Measurements from ENCODE around the gene ZMAT5.

ZMAT5 gene

DNA sequence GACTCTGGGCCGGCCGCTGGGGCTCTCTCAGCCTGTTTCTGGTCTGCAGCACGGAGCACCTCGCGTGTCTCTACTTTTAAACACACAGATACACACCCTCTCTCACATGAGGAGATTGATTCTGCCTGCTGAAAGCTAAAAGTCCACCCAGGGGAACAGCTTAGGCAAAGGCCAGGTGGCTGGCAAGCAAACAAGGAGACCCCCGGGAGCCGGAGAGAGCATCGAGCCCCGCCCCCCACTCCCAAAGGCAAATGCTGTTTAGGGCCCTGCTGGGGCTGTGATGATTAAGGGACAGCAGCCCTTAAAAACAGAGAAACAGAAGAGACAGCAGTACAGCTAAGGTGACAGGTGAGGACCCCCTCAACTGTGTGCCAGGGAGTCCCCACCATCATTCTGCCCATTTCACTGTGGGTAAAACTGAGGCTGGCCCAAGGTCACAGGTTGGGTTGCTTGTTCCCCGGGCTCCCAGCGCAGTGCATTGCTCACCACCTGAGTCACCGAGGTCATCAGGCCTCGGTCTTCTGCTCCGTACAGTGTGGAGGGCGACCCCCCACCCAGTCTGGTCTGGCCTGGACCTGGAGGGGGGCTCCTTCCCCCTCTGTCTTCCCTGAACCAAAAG is 40.2 kb downstream of the ZMAT5 start:
- no peak for DNase-seq

DNA sequence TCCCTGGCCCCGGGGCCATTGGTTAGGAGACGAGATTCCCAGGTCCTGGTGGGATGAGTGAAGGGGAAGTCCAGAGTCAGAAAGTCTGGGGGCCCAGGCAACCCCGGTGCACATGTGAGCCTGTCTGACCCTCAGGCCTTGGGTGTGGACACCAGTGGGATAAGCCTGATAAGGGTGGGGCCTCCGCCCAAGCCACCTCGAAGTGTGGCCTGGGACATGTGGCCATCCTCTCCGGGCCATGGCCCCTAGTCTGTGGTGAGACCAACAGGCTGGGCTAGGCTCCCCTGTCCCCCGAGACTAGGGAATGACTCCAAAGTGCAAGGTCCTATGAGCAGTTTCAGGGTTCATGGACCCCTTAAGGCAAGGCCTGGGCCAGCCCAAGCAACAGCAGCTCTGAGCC is 40.7 kb downstream of the ZMAT5 start:
- DNase-seq, result no peak

DNA sequence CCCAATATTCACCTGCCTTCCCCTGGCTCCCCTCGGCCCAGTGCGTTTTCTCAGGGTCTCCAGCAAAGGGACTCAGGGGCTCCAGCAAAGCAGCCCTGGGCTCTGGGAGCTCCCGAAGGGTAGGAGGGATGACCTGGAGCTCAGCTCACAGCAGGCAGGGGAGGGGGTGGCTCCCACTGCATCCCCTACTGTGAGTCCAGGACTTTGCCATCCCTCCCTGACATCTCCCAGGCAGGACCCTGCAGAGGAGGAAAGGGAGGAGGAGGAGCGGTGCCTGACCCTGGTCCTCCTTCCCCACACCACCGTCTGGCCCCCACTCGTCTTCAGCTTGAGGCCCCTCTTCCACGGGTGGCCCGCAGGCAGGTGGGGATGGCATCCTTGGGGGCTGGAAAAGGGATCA is 42.0 kb downstream of the ZMAT5 start:
- DNase-seq, result no peak

DNA sequence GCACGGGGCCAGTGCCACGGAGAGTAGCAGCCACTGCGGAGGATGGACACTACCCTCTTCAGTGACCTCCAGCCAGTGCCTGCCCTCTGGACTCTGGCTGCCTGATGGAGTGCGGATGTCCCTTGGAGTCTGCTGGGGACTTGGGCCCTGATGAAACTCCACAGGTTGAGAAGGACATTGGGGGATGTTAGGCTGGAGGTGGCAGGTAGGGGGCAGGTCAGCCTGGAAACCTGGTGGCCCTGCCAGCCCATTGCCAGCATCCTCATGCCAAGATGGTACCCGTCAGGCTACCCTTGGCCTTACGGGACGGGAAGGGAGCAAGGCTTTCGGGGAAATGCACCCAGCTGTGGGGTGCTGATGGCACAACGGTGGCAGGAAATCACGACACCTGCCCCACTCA is 43.0 kb downstream of the ZMAT5 start:
- DNase-seq, result no peak

DNA sequence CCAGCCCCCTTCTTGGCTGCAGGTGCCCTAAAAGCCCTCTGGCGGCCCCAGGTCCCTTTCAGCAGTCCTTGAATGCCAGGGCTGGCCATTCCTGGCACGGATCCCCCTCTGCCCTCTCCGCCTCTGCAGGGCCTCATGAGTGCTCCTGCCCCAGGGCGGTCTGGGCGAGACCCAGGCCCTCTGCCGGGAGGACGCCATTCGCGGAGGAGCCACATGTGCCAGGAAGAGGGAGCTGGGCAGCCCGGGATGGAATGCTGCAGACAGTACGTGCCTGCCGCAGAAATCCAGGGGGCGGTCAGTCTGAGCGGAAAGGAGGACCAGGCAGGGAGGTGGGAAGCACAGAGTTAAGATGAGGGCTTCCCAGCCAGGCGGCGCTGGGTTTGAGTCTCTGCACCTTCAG is 44.2 kb downstream of the ZMAT5 start:
- no peak for DNase-seq

DNA sequence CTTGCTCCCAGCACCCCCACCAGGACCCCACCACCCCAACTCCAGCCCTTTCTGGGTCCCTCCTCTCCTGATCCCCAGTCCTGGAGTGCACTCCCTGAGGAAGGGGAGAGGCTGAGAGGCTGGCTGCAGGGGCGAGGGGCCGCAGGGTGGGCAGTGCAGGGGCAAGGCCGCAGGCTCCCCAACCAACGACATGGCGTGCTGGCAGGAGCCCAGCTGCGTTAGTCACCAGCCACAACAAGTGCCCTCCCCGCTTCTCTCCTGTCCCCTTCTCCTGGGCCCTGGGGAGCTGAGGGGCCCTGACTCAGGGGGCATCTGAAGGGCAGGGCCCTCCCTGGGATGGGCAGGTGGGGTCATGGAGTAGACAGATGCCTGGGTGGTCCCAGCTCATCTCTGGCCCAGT is 44.7 kb downstream of the ZMAT5 start:
- no peak for DNase-seq

DNA sequence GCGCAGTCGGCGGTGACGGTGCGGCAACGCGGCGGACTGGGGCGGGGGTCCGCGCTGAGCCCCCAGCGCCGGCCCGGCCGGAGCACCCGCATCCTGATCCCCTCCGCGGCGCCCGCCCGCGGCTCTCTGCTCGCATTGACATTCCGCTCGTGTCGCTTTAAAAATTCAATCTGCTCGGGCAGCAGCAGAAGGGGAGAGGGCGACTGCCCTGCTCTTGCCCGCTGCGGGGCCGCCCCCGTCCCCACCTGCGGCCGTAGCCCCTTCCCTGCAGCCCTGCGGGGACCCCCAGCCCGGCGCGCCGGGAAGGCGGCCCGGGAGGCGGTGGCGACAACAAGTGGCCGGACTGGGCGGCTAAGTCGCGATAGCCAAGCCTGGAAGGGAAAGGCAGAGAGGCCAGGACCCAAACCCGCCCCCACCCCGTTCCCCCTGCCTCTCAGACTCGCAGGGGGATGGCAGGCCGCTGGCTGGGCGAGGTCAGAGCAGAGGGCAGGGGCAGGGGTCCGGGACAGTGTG is 45.9 kb downstream of the ZMAT5 start:
- DNase-seq, result no peak

DNA sequence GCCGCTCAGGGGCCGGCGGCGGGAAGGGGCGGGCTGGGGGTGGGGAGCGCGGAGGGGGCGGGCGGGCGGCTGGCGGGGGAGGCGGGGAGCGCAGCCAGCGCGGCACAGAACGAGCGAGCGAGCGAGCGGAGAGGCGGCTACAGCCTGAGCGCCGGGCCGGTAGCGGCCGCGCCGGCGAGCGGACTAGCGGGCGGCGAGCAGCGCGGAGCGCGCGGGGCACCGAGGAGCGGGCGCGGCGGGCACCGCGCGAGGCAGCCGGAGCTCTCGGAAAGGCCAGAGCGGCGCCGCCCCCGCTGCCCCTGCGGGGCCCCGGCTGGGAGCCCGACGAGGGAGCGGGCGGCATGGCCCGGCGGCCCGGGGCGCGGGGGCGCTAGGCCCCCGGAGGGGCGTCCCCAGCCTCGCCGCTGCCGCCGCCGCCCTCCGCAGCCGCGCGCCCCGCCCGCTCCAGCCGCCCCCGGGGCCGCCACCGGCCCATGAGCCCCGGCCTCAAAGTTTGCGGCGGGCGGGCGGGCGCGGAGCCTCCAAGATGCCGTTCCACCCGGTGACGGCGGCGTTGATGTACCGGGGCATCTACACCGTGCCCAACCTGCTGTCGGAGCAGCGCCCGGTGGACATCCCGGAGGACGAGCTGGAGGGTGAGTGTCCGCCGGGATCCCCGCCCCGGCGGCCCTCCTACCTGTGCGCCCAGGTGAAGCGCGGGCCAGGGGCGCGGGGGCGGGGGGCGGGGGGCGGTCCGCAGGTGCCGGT is 46.7 kb downstream of the ZMAT5 start, which contains the start of gene CABP7:
Gene CABP7 (plus strand): TSS at position 105 of the 747 bp plus-strand sequence. CDS start 422 bp downstream, at position 527.
- DNase-seq, result no peak

DNA sequence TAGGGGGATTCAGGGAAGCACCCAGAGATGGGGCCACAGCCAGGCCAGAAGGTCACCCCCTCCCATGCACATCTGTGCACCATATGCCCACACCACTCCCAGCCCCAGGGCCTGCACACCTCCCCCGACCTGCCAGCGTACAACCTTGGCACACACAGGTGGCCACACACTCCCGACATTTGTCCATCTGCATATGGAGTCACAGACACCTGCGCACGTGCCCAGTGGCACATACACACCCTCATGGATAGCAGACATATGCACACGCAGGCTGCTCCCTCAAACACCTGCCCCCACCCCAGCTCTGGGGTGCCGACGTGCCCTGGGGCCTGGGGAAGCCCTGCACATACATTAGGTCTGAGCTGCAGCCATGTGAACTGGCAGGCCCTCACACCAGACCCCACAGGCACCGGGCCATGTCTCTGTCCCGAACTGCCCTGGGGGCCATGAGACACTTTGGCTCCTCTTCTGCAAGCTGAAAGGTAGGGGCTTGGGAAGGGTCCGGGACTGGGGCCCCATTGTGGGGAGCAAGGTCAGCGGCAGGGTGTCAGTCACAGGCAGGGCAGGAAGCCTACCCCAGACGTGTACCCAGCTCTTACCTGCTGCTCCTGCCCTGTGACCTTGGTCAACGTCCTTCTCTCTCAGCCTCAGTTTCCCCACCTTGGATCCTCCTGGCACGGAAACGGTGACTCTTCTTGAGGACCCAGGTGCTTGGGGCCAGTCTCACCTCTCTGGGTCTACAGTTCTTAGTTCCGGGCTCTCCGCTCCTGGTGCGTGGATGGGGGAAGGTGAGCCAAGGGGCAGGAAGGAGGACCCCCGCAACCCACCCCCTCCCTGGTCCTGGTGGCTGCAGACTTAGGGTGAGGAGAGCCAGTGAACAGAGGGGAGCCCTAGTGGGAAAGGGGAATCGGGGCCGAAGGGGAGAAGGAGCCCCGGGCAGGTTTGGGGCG is 47.6 kb downstream of the ZMAT5 start:
- no peak for DNase-seq

DNA sequence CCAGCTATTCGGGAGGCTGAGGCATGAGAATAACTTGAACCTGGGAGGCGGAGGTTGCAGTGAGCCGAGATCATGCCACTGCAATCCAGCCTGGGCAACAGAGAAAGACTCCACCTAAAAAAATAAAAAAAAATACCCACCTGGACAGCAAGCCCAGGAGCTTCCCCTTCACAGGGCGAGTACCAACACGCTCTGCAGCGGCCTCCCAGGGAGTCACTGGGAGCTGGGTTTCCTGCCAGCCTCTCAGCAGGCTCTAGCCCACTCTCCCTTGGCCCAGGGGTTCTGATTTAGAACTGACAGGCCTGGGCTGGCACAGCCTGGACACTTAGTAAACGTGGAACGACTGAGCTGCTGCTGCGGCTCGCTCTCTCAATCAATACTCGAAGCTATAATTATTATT is 49.0 kb downstream of the ZMAT5 start:
- DNase-seq, result no peak

DNA sequence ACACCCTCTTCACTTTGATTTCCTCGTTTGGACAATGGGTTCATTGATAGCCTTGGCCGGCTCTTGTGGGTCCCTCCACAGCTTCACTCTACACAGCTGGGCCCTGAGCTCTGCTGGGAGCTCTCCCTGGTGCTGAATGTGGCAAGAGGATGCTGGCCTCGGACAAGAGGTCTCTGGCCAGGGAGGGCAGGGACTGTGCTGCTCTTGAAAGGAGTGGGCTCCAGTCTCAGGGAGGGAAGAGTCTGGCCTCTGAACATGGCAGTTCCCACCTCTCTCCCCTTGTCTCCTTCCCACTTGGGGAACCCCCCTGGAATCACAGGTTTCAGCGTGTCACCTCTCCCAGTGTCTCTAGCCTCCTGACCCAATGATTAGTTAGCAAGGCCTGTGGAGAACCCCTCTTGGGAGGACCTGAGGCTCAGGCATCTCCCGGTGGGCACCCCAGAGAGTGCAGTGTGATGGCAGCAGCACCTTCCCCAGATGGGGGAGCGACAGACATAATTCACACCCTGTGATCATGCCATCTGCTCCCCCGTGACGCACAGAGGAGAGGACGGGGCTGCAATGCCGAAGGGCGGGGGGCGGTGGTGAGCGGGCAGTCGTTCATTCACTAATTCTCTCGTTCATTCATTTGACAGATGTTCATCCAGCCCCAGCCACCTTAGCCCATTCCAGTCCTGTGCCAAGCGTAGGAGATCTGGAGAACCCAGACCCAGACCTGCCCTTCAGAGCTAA is 49.8 kb downstream of the ZMAT5 start:
- DNase-seq, result no peak

DNA sequence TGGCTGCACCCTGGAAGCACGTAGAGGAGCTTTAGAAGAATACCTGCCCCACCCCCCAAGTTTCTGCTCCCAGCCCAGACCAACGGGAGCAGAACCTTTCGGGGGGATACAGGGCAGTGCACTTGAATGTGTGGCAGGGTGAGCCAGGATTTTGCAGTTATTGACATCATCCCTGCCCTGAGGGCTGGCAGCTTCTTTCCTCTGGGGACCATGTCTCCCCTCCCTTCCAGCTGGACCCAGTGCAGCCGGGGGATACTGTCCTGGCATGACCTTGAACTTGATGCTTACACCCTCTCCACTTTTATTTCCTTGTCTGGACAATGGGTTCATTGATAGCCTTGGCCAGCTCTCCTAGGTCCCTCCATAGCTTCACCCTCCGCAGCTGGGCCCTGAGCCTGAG is 51.1 kb downstream of the ZMAT5 start:
- no peak for DNase-seq

DNA sequence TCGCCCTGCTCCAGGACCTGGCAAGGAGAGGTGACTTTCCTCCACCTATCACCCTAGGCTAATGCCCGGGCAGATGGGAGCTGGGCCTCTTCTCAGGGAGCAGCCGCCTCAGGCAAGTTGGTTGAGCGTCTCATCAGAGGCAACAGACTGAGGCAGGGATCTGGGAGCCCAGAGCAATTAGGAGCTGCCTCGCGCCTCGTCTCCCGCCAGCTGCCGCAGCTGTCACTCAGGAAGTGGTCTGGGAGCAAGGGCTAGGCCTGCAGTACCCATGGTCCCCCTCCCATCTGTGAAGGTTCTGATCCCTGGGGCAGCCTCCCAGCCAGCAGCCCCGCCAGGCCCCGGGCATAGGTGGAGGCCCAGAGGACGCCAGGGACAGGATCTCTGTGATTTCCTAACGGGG is 51.6 kb downstream of the ZMAT5 start:
- no peak for DNase-seq

DNA sequence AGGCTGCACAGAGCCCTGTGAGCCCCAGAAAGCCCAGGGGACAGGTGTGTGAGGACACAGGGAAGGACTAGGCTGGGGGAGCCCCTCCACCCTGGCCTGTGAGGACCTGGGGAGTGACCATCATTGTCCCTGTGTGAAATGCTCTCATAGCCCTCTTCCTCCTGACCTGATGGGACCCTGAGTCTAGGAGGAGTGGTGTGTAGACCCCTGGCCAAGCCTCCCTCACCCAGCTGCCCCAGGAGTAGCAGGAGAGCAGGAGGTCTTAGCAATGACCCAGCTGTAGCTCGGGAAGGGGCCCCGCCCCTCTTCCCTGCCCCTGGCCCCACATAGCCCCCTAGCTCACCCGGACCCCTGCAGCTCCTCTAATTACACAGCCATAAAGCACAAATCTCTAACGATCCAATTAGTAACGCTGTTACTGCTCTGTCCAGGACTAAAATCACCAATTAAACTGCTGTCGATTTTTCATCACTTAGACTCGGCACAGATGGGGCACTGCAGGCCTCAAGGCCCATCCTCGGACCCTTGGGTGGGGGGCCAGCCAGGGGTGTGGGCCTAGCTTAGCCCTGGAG is 53.6 kb downstream of the ZMAT5 start:
- DNase-seq, result no peak

DNA sequence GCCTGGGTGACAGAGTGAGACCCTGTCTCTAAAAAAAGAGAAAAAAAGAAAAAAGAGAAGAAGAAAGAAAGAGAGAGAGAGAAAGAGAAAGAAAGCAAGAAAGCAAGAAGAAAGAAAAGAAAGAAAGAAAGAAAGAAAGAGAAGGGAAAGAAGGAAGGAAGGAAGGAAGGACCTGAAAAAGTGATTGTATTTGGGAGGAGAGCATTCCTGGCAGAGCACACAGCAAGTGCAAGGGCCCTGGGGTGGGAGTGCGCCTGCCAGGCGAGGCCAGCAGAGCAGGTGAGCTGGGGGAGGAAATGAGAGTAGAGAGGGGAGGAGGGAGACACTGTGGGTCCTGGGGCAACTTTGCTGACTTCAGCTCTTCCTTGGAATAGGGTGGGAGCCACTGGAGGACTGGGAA is 54.7 kb downstream of the ZMAT5 start:
- DNase-seq, result no peak

DNA sequence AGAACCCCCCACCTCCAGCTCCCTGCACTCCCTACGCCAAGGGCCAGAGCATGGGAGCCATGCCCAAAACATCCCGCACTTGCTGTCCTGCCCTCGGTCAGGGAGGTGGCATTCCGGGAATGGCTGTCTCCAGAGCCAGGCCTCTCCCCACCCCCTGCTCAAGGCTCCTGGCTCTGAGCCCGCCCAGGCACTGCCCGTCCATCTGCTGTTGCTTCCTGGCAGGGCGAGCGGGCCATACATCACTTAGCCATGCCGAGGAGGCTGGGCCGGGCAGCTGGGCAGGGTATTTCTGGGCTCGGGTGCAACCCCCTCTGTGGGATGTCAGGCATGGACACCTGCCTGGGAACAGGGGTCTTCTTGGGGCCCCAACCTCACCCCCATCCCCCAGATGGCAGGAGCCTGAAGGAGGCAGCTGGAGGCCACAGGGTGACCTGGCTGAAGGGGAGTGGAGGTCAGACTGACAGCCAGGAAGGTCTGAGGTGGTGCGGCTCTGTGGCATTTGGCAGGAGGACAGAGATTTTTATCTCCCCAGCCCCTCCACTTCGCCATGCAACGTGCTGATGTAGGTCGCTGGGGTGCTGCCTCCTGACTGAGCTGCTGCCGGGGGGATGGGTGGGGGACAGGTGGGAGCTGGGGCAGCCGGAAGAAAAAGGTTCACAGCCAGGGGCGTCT is 55.7 kb downstream of the ZMAT5 start:
- DNase-seq, result no peak

DNA sequence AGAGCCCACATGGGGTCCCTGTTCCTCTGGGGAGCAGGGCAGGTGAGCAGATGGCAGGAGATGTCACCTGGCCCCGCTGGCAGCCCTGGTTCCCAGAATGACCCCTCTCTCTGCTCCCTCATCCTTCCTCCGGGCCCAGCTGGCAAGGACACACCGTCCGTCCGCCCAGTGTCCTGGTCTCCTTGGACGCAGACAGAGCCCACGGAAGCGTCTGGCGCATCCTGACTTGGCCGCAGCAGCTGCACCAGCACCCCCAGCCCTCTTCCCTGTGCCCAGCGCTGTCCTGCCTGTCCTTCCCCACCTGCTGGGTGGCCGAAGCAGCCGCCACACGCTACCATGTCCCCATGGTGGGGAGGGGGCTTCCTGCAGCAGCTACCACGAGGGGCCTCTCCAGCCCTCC is 56.6 kb downstream of the ZMAT5 start:
- DNase-seq, result no peak

DNA sequence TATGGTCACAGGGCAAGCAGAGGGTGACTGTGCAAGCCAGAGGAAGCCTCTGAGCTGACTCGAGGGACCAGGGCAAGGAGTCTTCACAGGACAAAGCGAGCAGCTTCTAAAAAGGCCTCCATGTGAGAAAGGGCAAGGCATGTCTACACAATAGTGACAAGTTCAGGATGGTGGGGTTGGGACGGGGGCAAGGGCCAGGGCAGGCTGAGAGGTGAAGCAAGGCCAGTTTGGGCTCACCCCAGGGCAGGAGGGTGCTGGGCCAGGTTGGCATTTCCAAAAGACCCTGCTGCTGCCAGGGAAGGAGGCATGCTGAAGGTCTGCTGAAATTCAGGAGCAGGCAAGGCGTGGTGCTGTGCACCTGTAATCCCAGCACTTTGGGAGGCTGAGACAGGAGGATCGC is 59.3 kb downstream of the ZMAT5 start:
- no peak for DNase-seq

DNA sequence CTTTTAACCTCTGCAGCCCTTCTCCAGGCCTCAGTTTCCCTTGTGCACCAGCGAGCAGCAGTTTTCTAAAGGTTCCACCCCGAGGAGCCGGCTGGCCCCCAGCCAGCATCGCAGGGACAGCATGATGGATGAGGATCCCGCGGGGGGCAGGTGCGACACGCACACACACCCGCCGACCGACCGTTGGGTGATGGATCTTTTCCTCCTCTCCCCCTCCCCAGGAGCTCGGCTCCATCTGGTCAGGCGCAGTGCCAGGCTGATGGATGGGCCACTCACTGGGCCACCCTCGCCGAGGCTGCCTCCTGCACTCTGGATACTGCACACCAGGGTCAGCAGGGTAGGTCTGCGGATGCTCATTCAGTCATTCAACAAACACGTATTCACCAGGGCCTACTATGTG is 59.8 kb downstream of the ZMAT5 start:
- no peak for DNase-seq

DNA sequence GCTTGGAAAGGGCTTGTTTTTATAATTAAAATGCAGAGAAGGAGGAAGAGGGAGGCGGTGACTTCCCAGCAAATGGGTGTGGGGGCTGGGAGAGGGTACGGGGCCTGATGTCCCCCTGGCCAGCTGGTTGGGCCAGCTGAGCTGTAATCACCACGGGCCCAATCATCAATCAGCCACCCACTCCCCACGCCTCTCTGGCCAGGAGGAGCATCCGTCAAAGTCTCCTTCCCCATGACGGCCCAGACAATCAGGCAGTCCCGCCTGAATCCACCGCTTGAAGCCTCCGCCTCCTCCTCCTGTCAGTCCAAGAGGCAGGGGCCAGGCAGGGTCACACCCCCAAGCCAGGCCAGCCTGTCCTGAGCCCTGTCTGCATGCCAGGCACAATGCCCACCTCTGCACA is 60.3 kb downstream of the ZMAT5 start:
- DNase-seq, result no peak

DNA sequence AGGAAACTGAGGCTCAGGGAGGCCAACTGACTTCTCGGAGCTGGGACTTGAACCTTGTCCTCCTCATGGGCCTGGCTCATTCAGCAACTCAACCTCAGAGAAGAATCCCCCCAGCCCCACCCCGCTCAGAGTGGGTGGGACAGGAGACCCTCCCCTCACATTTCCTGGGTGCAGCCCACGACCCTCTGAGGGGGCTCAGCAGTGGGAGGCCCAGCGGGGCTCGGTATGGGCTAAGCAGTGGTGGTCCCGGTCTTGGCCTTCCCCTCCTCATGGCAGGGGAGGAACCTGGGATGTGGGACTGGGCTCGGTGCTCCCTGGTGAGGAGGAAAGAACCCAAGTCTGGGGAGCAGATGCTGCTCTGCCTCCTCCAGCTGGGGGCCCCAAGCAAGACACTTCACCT is 61.2 kb downstream of the ZMAT5 start:
- DNase-seq, result no peak
